ENCODE results near the gene NEURL3. TPM values are rescaled to one million over a fixed set of nuclear protein-coding genes. Genes with fewer than 3 reads are reported as not detected.

The NEURL3 gene
- total and polyA plus RNA-seq, 2 experiments from 2014 or later = 1.8 to 8.1 TPM

- Histone ChIP-seq H2AFZ (no peak overlapping the region), H3K4me2 (no peak overlapping the region)
These were observed 20.0 kb upstream of the NEURL3 start for GRCh38 chr2:96525211-96525507.

DNA sequence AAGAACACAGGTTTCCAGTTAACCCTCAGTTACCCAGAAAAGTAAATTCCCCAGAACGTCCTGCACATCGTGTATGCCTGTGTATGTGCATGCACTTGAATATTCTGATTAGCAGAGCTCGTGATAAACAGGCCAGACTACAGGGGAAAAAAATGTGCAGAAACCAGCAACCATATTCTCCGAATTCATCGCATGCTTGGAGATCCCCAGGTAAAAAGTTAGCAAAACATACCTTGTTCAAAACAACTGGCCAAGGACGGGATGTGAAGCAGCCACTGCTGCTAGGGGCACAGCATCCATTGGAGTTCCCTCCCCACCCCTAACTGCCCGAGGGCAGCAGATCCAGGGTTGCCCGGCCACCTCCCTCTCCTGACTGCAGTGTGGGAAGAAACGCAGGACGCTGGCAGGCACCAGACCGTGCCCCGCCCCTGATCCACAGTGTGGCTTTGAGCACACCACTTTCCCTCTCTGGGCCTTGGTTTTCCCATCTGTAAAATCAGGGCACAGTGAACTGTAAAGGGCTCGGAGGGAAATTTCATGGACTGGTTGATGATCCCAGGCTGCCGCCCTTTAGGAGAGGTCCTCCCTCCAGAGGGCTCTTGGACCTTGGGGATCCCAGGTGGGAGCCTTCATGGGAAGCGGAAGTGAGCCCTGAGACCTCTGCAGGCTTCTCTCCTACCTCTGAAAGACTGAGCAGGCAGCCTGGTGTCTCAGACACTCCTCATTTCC lies 19.5 kb upstream of the NEURL3 start:
- no peaks in the 10 kb centered on the region for H3K9me2 ChIP-seq (replicated peaks; ENCODE audit: insufficient read depth)
- no peak overlapping the region for H3K27ac ChIP-seq
- no peaks in the 10 kb centered on the region for H3K27me3 ChIP-seq
- 78% methylated on average over 15 of the region's 15 CpGs for WGBS (ENCODE audit: low lambda C conversion rate, missing lambda C conversion rate)
- no peak overlapping the region for H2AFZ ChIP-seq
- H3K9me3 ChIP-seq (ENCODE audit: low read depth) = no peaks in the 10 kb centered on the region
- no peak overlapping the region for H3K4me2 ChIP-seq
- H3K36me3 ChIP-seq (replicated peaks; ENCODE audit: insufficient read depth, low read depth) = no peaks in the 10 kb centered on the region
- no peak for DNase-seq (ENCODE audit: low spot score)
- H3K4me3 ChIP-seq = no peak overlapping the region
- H3K79me2 ChIP-seq = no peaks in the 10 kb centered on the region
- TF ChIP-seq EZH2phosphoT487 (IDR thresholded peaks at IDR 0.05; ENCODE audit: low read depth, severe bottlenecking, unreplicated experiment) = no peak
- TF ChIP-seq, protein P1, sequence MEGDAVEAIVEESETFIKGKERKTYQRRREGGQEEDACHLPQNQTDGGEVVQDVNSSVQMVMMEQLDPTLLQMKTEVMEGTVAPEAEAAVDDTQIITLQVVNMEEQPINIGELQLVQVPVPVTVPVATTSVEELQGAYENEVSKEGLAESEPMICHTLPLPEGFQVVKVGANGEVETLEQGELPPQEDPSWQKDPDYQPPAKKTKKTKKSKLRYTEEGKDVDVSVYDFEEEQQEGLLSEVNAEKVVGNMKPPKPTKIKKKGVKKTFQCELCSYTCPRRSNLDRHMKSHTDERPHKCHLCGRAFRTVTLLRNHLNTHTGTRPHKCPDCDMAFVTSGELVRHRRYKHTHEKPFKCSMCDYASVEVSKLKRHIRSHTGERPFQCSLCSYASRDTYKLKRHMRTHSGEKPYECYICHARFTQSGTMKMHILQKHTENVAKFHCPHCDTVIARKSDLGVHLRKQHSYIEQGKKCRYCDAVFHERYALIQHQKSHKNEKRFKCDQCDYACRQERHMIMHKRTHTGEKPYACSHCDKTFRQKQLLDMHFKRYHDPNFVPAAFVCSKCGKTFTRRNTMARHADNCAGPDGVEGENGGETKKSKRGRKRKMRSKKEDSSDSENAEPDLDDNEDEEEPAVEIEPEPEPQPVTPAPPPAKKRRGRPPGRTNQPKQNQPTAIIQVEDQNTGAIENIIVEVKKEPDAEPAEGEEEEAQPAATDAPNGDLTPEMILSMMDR (IDR thresholded peaks at IDR 0.05; ENCODE audit: poor library complexity) = no peak
- H4K20me1 ChIP-seq (ENCODE audit: insufficient read depth, poor library complexity, severe bottlenecking) = no peaks in the 10 kb centered on the region
- peaks cover 9% of the 10 kb centered on the region for H3K4me1 ChIP-seq (ENCODE audit: insufficient read depth)

More at GRCh38 chr2:96525211-96525507, 20.0 kb upstream of the NEURL3 start:
- TF ChIP-seq EZH2 (IDR thresholded peaks at IDR 0.05; ENCODE audit: borderline replicate concordance) (no peak), EZH2phosphoT487 (IDR thresholded peaks at IDR 0.05; ENCODE audit: low read depth, severe bottlenecking, unreplicated experiment) (no peak)
- TF ChIP-seq, protein P1 (IDR thresholded peaks at IDR 0.05; ENCODE audit: poor library complexity) = no peak
- H3K36me3 ChIP-seq (replicated peaks; ENCODE audit: insufficient read depth, low read depth) = no peaks in the 10 kb centered on the region
- no peaks in the 10 kb centered on the region for H3K9me3 ChIP-seq (ENCODE audit: low read depth)
- H3K79me2 ChIP-seq = no peaks in the 10 kb centered on the region
- H3K4me1 ChIP-seq (ENCODE audit: insufficient read depth) = peaks cover 9% of the 10 kb centered on the region
- whole genome bisulfite sequencing (ENCODE audit: low lambda C conversion rate, missing lambda C conversion rate) = 97% methylated on average over 4 of the region's 4 CpGs
- no peak overlapping the region for H3K27ac ChIP-seq
- H3K27me3 ChIP-seq = no peaks in the 10 kb centered on the region
- no peak overlapping the region for H3K4me3 ChIP-seq
- H3K9me2 ChIP-seq (replicated peaks; ENCODE audit: insufficient read depth) = no peaks in the 10 kb centered on the region
- DNase-seq (ENCODE audit: low spot score) = no peak
- no peaks in the 10 kb centered on the region for H4K20me1 ChIP-seq (ENCODE audit: insufficient read depth, poor library complexity, severe bottlenecking)

DNA sequence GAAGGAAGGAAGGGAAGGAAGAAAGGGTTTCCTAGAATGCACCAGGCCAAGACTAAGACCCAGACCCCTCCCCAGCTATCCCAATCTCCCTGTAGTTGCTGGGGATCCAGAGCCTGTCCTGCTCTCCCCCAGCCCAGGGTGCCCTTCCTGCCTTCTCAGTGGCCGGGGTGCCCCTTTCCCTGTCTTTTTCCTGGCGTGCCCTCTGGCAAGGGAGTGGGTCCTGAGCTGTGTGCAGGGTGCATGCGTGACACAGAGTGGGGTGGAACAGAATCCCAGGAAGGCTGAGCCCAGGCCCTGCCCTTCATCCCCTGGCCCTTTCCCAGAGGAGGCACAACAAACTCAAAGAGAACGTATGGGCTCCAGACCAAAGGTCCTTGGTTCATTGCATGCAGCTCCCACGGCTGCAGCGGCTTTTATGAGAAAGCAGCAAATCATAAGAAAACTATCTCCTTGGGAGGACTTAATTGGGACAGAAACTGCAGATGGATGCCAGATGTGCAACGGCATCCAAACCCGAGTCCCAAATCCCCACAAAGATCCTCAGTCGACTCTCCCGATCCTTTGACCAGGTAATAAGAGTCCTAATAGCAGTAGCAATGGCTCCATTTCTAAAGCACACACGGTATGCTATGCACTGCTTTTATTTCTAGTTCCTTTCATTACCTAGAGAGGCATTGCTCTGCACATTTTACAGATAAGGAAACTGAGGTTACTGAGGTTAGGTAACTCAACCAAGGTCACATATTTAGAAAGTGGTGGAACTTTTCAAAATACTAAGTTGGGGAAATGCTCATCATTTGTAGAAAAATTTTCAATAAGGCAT lies 18.7 kb upstream of the NEURL3 start:
- Histone ChIP-seq H3K27ac (no peak overlapping the region), H4K20me1 (ENCODE audit: insufficient read depth, poor library complexity, severe bottlenecking) (no peaks in the 10 kb centered on the region), H3K9me3 (ENCODE audit: low read depth) (no peaks in the 10 kb centered on the region), H3K4me2 (peak overlapping the region; percentile 36), H3K4me1 (ENCODE audit: insufficient read depth) (peaks cover 9% of the 10 kb centered on the region), H3K36me3 (replicated peaks; ENCODE audit: insufficient read depth, low read depth) (no peaks in the 10 kb centered on the region), H3K79me2 (no peaks in the 10 kb centered on the region), H3K9me2 (replicated peaks; ENCODE audit: insufficient read depth) (no peaks in the 10 kb centered on the region), H3K4me3 (no peak overlapping the region), H3K27me3 (no peaks in the 10 kb centered on the region), H2AFZ (no peak overlapping the region)
- no peak for DNase-seq (ENCODE audit: low spot score)
- WGBS (ENCODE audit: low lambda C conversion rate, missing lambda C conversion rate) = 47% methylated on average over 11 of the region's 11 CpGs
- TF ChIP-seq, protein P1 (IDR thresholded peaks at IDR 0.05; ENCODE audit: poor library complexity) = no peak
- TF ChIP-seq EZH2phosphoT487 (IDR thresholded peaks at IDR 0.05; ENCODE audit: low read depth, severe bottlenecking, unreplicated experiment) (no peak), EZH2 (IDR thresholded peaks at IDR 0.05; ENCODE audit: borderline replicate concordance) (no peak)
